Fibroblast of lung (primary cell): ENCODE results near the gene PIGN.
"Not testable (repeated sequence)": the region's sequence is repeated elsewhere in the genome, so short reads cannot be mapped to it uniquely, and the experiment has no call there.

Source experiments
- CTCF ChIP-seq, 2 donors: IDR thresholded peaks in 1 of 2; conservative IDR thresholded peaks in 1 of 2; 1 replicate in 1 of 2; 2 replicates in 1 of 2; pipeline ENCODE4 v1.5.1; 2011 to 2012; ENCODE audit warnings: low read length in 2 of 2, control low read depth in 1 of 2, inconsistent platforms in 1 of 2, low read depth in 1 of 2, mild to moderate bottlenecking in 1 of 2
- EZH2 ChIP-seq: IDR thresholded peaks from 2 replicates; pipeline ENCODE4 v1.5.1; 2012; ENCODE audit warnings: low read length, control low read depth, mild to moderate bottlenecking; ENCODE audit errors: missing control alignments

GRCh38 chr18:62166524-62166923 is 20.3 kb downstream of the PIGN start:
- not testable (repeated sequence) for TF ChIP-seq CTCF (conservative IDR thresholded peaks at IDR 0.05 in 1 of 2, IDR thresholded peaks at IDR 0.05 in 1 of 2; ENCODE audit: low read depth in 1 of 2, low read length in 2 of 2); EZH2
